ENCODE results near the gene LCORL.

Gene LCORL

DNA sequence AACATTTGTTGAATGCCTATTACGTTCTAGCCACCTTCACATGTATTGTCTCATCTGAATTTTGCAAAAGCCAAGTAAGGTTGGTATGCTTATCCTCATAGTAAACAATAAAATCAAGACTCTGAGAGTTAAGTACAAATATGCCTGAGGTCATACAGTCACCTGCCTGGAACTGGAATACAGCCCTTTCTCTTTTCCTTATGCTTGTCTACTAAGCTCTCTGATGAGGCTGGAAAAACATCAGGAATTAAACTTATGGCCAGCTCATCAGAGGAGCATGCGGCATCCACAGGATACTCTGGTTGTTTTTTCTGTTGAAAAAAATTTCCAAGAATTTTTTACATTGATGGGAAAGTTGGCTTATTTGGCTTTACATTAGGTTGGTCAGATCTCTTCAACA lies 175.3 kb downstream of the LCORL start:
- DNase-seq, result no peak

DNA sequence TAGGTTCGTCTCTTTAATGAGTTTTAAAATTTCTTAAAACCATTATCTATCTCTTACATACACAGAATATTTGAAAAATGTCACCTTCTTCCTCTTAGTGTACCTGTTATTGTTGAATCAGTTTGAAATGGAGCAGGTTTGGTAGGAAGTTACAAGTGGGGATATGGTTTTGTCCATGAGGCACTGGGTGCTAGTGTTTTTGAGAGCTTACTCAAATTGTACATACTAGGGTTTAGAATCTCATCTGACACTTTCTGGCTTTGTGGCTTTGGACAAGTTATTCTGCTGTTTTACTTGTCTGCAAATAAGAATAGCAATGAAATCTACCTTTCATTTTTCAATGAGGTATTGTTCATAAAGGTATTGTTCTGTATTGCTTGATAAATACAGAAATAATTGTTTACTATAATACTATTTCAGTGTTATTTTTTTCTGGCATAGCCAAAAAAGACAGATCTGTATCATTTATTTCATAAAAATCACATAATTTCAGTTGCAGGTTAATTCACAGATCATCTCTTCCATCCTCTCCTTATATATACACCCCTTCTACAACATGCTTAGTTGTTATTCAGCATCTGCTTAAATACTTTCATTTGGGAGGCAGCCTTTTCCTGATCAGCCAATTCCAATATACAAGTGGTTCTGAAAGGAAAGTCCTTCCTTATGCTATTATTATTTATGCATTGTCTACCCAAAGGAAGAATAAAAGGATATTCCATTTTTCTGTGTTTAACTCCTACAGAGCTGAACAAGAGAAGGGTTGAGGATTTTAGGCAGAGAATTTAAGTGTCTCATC lies 197.5 kb downstream of the LCORL start:
- DNase-seq, result no peak

DNA sequence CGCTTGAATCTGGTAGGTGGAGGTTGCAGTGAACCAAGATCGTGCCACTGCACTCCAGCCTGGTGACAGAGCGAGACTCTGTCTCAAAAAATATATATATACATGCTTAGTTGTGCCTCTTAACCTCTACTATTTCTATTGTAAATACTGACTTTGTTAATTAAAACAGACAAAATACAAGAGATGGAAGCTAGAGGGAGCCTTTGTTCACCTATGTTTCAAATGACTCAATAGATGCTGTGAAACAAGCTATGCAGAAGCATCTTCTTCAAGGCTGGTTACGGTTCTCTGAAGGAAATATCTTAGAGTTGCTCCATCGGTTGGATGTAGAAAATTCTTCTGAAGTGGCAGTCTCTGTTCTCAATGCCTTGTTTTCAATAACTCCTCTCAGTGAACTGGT lies 204.5 kb downstream of the LCORL start:
- peak in 1 of 14 donors; percentile 10 for DNase-seq

DNA sequence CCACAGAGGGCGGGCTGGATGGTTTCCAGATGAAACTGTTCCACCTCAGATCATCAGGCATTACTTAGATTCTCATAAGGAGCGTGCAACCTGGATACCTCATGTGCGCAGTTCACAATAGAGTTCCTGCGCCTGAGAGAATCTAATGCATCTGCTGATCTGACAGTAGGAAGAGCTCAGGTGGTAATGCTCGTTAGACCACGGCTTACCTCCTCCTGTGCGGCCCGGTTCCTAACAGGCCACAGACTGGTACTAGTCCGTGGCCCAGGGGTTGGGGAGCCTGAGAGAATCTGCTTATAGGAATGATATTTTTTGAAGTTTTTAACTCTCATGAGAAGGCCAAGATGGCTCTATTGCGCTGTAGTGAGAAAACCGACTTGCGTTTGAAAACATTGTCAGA lies 205.4 kb downstream of the LCORL start:
- no peak for DNase-seq

DNA sequence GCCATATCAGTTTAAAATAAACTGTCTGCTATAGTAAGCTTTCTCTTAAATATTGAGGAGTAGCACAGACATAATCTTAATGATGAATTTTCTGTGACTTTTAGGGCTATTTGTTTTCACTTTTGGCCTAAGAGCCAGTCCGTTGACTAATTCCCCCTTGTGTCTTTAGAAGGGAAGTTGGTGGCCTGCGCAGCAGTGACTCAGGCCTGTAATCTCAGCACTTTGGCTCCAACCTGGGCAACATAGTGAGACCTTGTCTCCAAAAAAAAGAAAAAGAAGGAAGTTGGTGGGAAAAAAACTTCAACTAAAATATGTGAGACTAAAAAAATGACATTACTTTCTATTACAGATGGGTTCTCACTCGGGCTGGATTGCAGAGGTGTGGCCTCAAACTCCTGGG lies 207.4 kb downstream of the LCORL start:
- DNase-seq, result no peak

DNA sequence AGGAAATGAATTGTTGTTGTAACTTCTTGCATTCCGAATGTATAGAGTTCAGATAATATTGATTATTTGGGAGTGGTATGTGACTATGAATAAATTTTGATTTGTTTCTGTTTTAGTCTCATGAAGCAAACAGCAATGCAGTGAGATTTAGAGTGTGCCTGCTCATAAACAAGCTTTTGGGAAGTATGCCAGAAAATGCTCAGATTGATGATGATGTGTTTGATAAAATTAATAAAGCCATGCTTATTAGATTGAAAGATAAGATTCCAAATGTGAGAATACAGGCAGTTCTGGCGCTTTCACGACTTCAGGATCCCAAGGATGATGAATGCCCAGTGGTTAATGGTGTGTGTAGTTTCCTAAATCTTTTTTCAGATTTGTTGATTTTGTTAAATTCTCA lies 208.8 kb downstream of the LCORL start:
- DNase-seq, result no peak

DNA sequence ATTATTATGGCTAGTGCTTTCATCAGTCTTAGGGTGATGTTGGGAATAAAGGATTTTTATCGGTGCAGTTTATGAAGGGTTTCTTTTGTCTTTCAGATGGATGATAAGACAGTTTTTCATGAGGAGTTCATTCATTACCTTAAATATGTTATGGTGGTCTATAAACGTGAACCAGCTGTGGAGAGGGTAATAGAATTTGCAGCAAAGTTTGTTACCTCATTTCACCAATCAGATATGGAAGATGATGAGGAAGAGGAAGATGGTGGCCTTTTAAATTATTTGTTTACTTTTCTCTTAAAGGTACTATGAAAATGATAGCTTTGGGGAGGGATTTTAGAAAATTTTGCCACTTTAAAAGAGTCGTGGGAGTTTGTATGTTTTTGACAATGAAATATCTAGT lies 209.4 kb downstream of the LCORL start:
- DNase-seq, result no peak

DNA sequence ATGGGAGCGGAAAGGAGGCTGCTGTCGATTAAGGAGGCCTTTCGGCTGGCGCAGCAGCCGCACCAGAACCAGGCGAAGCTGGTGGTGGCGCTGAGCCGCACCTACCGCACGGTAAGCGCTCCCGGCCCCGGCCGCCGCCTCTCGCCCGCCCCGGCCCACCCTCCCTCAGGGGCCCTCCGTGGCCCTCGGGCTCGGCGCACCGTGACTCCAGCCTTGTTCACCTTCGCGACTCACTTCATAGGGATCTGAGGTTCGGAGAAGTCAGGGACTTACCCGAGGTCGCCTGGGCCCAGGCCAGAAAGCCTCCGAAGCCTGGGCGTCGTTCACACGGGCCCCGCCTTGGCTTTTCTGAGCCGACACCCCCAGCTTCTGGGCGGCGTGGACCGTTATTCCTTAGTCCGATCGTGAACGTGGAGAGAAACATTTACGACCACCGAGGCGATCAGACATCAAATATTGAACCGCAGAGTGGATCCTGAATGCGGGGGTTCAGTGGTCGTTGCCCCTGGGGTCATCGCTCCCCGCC lies 210.4 kb downstream of the LCORL start:
- DNase-seq, result peak in 2 of 14 donors; percentile 17 to 21

DNA sequence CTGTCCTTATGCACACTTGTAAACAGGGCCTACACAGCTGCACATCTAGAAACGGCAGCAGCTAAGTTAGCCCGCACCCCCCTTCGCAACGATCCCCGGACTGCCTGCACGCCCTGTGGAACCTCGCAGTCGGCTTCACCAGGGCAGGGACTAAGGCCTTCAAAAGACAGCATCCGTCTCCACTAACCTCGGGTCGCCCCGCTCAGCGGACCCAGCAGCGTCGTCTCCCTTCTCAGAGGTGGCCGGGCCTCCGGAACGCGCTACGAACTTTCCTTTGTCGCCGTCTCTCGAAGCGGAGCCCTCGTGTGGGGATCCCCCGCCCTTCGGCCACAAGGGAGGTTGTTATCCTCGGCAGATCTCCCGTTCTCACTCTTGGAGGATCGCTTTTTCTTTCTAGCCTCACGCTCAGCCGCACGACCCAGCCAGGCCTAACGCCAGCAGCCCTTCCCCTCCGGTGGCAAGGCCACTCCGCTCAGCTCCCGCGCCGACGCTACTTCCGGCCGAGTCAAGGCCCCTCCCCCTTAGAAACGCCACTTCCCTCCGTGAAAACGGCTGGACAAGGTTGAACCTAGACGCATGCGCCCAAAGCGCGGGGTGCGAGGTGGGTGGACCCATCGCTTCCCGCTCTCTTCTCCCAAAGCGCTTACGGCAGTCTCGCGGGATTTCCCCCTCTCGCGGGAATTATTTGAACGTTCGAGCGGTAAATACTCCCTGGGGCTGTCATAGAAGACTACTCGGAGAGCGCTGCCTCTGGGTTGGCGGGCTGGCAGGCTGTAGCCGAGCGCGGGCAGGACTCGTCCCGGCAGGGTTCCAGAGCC lies 211.1 kb downstream of the LCORL start, which contains the start of the genes DCAF16 and NCAPG:
Gene DCAF16 (minus strand): TSS at position 498 of the 818 bp plus-strand sequence. CDS start 6,616 bp downstream, outside the sequence.
Gene NCAPG (plus strand): TSS at position 720 of the 818 bp plus-strand sequence. CDS start 99 bp downstream, outside the sequence.
- DNase-seq, result peak; percentile 79 to 99 (median 97)

DNA sequence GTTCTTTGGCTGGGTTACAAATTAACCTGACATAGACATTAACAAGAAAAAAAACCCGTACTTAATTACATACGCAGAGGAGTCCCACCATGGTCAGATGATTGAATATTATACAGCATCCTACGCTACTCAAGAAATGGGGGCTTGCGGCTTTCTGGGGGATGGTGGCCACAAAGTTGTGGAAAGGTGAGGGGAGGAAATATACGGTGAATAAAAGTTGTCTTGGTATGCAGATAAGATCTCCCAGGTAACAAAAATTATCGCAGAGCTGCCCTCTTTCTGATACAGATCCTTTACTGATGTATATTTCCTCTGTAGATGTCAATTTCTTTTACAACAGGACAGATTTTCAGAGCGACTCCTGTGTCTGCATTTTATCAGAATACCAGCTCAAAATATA lies 211.9 kb downstream of the LCORL start:
- no peak for DNase-seq

DNA sequence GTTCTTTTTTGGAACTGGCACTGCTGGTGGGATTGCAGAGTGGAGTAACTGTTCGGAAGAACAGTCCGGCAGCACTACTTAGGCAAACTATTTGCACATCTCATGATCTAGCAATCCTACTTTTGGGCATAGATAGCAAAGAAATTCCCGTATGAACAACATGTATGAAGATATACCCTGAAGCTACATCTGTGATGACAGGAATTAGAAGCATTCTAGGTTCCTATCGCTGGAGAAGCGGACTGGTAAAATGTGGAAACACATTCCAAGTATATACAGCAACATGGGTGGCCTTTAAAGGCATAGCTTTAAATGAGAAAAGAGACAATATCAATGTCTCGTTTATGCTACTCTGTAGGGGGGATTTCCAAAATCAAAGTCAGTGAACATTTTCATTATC lies 214.1 kb downstream of the LCORL start:
- DNase-seq, result no peak

DNA sequence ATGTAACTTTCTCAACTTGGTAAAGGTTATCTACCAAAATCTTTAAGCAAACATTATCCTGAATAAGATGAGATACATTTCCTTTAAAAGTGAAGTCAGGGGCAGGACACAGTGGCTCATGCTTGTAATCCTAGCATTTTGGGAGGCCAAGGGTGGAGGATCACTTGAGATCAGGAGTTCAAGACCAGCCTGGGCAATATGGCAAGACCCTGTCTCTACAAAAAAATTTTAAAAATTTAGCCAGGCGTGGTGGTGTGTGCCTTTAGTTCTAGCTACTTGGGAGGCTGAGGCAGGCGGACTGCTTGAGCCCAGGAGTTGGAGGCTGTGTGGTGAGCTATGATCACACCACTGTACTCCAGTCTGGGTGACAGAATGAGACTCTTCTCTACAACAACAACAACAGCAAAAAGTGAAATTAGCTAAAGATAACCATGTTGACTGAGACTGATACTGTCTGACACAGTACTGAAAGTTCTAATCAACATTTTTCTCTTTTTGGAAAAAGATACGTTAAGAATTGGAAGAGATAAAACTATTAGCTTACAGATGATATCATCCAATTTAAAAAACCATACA lies 215.9 kb downstream of the LCORL start:
- no peak for DNase-seq

DNA sequence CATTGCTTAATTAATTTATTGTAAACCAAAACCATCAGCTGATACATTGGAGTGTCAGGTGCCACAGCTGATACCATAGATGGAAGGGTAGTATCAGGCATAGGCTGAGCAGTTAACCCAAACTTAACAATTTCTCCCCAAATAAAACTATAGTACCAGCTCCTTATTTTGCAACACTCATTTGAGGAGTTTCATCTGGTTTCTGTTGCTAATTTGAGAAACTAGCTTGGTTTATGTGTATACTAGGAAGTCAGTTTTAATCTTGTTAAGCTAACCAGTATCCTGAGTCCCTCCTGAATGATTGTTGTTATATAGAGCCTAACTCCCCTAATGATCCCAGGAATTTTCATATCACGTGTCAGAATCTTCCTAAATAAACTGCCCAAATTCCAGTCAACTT lies 223.7 kb downstream of the LCORL start:
- no peak for DNase-seq

DNA sequence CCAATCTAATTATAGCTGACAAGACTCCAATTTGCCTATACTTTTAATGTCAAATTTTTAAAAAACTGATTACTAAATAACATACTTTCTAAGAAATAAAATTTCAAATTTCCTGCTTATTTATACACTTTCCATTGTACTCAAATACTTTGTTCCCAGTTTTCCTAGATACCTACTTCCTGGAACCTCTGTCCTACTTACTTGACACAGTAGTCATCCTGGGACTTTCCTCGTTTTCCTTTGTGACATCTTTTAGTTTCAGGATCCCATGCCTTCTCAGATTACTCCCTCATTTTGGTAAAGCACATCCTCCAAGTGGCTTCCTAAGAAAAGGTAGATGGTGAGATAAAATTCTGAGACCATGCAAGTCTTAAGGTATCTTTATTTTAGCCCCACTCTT lies 226.8 kb downstream of the LCORL start:
- no peak for DNase-seq
